ENCODE measurements around the gene RABEPK. TPM values are rescaled to one million over a fixed set of nuclear protein-coding genes. Genes with fewer than 3 reads are reported as not detected.

Gene RABEPK
- total and polyA plus RNA-seq, 7 experiments from 2014 or later: 10.7 to 52.5 (median 17.5) TPM

GRCh38 chr9:125258160-125258785 is 57.9 kb downstream of the RABEPK start:
- intact Hi-C loops (cut with micrococcal nuclease): no loop called here

DNA sequence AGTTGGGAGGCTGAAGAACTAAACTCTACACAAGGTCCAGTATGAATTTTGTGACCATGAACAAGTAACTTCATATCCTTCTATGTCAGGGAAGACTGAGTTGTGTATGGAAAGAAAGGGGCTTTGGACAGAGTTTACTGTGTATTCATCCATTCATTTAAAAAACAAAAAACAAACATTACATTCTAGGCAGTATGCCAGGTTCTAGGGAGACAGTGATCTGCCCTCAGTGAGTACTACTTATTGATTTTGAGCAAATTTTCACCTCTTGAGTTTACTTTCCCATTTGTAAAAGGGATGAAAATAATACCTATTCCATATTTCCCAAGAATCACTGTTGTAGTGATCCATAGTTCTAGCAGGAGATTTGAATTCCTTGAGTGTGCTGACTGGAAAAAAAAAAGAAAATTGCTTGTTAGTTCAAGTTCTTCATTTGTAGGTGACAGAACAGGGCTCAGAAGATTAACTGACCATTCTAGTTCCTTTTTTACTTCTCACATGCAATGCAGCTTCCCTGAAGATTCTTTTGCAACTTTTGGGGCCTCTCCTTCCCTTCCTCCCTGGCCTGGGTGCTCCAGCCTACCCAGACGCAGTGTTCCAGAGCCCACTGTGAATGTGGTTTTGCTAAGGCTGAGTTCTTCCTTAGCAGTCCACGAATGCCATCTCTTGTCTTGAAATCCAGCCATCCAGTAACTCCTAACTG is 58.6 kb downstream of the RABEPK start:
- ChIA-PET POLR2A (interaction anchor here (0.6 kb wide), 1 partner anchor 15 kb away, joined by 3 read pairs; no protein-coding TSS in a partner anchor), CTCF (no interaction called here)
- ATAC-seq (no peak), DNase-seq (no peak)
- Mint-ChIP-seq H3K9me3 (peaks cover 0 to 2% (median 0%) of the 10 kb centered on the region in 11 donors), H3K4me1 (peaks cover 13 to 27% (median 23%) of the 10 kb centered on the region in 7 donors), H3K36me3 (peaks cover 0 to 9% (median 0%) of the 10 kb centered on the region in 5 donors), H3K27ac (peak overlapping the region in 1 of 9 donors; percentile 67), H3K27me3 (peaks cover 0 to 2% (median 0%) of the 10 kb centered on the region in 5 donors), H3K4me3 (no peak overlapping the region)
- no peaks in the 10 kb centered on the region for H3K9me3 ChIP-seq (ENCODE audit: control insufficient read depth in 2 of 3, low read length in 3 of 3)
- H3K27me3 ChIP-seq (ENCODE audit: control insufficient read depth in 2 of 2, insufficient read depth in 2 of 2, low read length in 2 of 2): no peaks in the 10 kb centered on the region
- H3K36me3 ChIP-seq (ENCODE audit: control insufficient read depth in 2 of 3, insufficient read depth in 3 of 3, low read length in 3 of 3): peaks cover 0 to 5% (median 0%) of the 10 kb centered on the region in 3 experiments
- intact Hi-C loops (cut with micrococcal nuclease): no loop called here
- H3K27ac ChIP-seq (ENCODE audit: low read depth, low read length): no peak overlapping the region
- no peak overlapping the region for H3K4me3 ChIP-seq (ENCODE audit: low read length)
- H3K4me1 ChIP-seq (ENCODE audit: control insufficient read depth in 2 of 2, insufficient read depth in 2 of 2, low read length in 2 of 2): peaks cover 5 to 16% of the 10 kb centered on the region in 2 donors

More at GRCh38 chr9:125258160-125258785, 57.9 kb downstream of the RABEPK start:
- Histone ChIP-seq H3K4me3 (ENCODE audit: low read length) (no peak overlapping the region), H3K4me1 (ENCODE audit: control insufficient read depth in 2 of 2, insufficient read depth in 2 of 2, low read length in 2 of 2) (peaks cover 5 to 10% of the 10 kb centered on the region in 2 donors), H3K27ac (ENCODE audit: low read depth, low read length) (no peak overlapping the region), H3K27me3 (ENCODE audit: control insufficient read depth in 2 of 2, insufficient read depth in 2 of 2, low read length in 2 of 2) (no peaks in the 10 kb centered on the region), H3K36me3 (ENCODE audit: control insufficient read depth in 2 of 3, insufficient read depth in 3 of 3, low read length in 3 of 3) (peaks cover 0 to 5% (median 0%) of the 10 kb centered on the region in 3 experiments), H3K9me3 (ENCODE audit: control insufficient read depth in 2 of 3, low read length in 3 of 3) (no peaks in the 10 kb centered on the region)
- DNase-seq (no peak), ATAC-seq (no peak)
- Mint-ChIP-seq H3K4me3 (no peak overlapping the region), H3K36me3 (peaks cover 0 to 6% (median 0%) of the 10 kb centered on the region in 5 donors), H3K27ac (no peak overlapping the region), H3K27me3 (peaks cover 0 to 2% (median 0%) of the 10 kb centered on the region in 5 donors), H3K4me1 (peaks cover 9 to 20% (median 17%) of the 10 kb centered on the region in 7 donors), H3K9me3 (peaks cover 0 to 2% (median 0%) of the 10 kb centered on the region in 11 donors)
- ChIA-PET CTCF (no interaction called here), POLR2A (interaction anchor here (0.7 kb wide), 1 partner anchor 17 kb away, joined by 3 read pairs; the partner anchor contains the start of gene HSPA5)

GRCh38 chr9:125260561-125260960 is 60.2 kb downstream of the RABEPK start:
- peaks cover 0 to 2% (median 0%) of the 10 kb centered on the region in 11 donors for H3K9me3 Mint-ChIP-seq
- Histone ChIP-seq H3K9me3 (ENCODE audit: control insufficient read depth in 2 of 3, low read length in 3 of 3) (no peaks in the 10 kb centered on the region), H3K4me1 (ENCODE audit: control insufficient read depth in 2 of 2, insufficient read depth in 2 of 2, low read length in 2 of 2) (peaks cover 8 to 24% of the 10 kb centered on the region in 2 donors), H3K27ac (ENCODE audit: low read depth, low read length) (no peak overlapping the region), H3K36me3 (ENCODE audit: control insufficient read depth in 2 of 3, insufficient read depth in 3 of 3, low read length in 3 of 3) (peaks cover 0 to 5% (median 0%) of the 10 kb centered on the region in 3 experiments), H3K4me3 (ENCODE audit: low read length) (no peak overlapping the region), H3K27me3 (ENCODE audit: control insufficient read depth in 2 of 2, insufficient read depth in 2 of 2, low read length in 2 of 2) (no peaks in the 10 kb centered on the region)
- peaks cover 0 to 2% (median 0%) of the 10 kb centered on the region in 5 donors for H3K27me3 Mint-ChIP-seq
- DNase-seq (no peak), ATAC-seq (no peak)
- intact Hi-C loops (cut with micrococcal nuclease): loop anchor here (2.0 to 10.0 kb wide), 3 partner anchors 60 to 400 kb away; partner anchors contain the start of genes RABEPK (in 1 of the 2) and RPL35 (in 1 of the 2)
- peaks cover 0 to 12% (median 4%) of the 10 kb centered on the region in 5 donors for H3K36me3 Mint-ChIP-seq
- peaks cover 19 to 41% (median 38%) of the 10 kb centered on the region in 7 donors for H3K4me1 Mint-ChIP-seq
- ChIA-PET POLR2A (interaction anchor here (0.6 to 3.8 kb wide), 7 partner anchors 8 to 364 kb away, joined by 3 to 53 read pairs (median 3); partner anchors contain the start of genes HSPA5 and RABEPK), CTCF (no interaction called here)
- H3K27ac Mint-ChIP-seq: peak overlapping the region; percentile 36 to 96 (median 92)
- peak overlapping the region; percentile 82 to 99 (median 98) for H3K4me3 Mint-ChIP-seq

- Mint-ChIP-seq H3K36me3 (peaks cover 0 to 15% (median 6%) of the 10 kb centered on the region in 5 donors), H3K27ac (peak within 1 kb of the TSS; percentile 83 to 99 (median 94)), H3K9me3 (peaks cover 0 to 2% (median 0%) of the 10 kb centered on the region in 11 donors), H3K4me1 (peaks cover 21 to 48% (median 42%) of the 10 kb centered on the region in 7 donors), H3K4me3 (peak within 1 kb of the TSS; percentile 82 to 99 (median 98)), H3K27me3 (no peaks in the 10 kb centered on the region)
- H3K36me3 ChIP-seq (ENCODE audit: control insufficient read depth in 2 of 3, insufficient read depth in 3 of 3, low read length in 3 of 3): peaks cover 0 to 5% (median 0%) of the 10 kb centered on the region in 3 experiments
- peak within 1 kb of the TSS; percentile 94 for H3K27ac ChIP-seq (ENCODE audit: low read depth, low read length)
- intact Hi-C loops (cut with micrococcal nuclease): loop anchor here (1.0 to 10.0 kb wide), 9 partner anchors 20 to 490 kb away; partner anchors contain the start of genes GOLGA1 (in 2 of the 2), HSPA5 (in 2 of the 2), PPP6C (in 2 of the 2) and RABEPK (in 2 of the 2)
- H3K27me3 ChIP-seq (ENCODE audit: control insufficient read depth in 2 of 2, insufficient read depth in 2 of 2, low read length in 2 of 2): no peaks in the 10 kb centered on the region
- peaks cover 8 to 24% of the 10 kb centered on the region in 2 donors for H3K4me1 ChIP-seq (ENCODE audit: control insufficient read depth in 2 of 2, insufficient read depth in 2 of 2, low read length in 2 of 2)
- ChIA-PET CTCF (interaction anchor here (1.0 kb wide), 2 partner anchors 20 to 32 kb away, joined by 3 to 4 read pairs; partner anchors contain the start of gene HSPA5), POLR2A (interaction anchor here (0.6 to 3.8 kb wide), 7 partner anchors 8 to 392 kb away, joined by 3 to 53 read pairs (median 4); partner anchors contain the start of genes HSPA5 and RABEPK)
- no peaks in the 10 kb centered on the region for H3K9me3 ChIP-seq (ENCODE audit: control insufficient read depth in 2 of 3, low read length in 3 of 3)
- peak; percentile 83 to 95 (median 89) for DNase-seq
- peak; percentile 97 for ATAC-seq
- H3K4me3 ChIP-seq (ENCODE audit: low read length): peak within 1 kb of the TSS; percentile 97
Measured at GRCh38 chr9:125261501-125262293, 61.4 kb downstream of the RABEPK start, which contains the start of gene GAPVD1. TSS of gene GAPVD1 (plus strand) at chr9:125261826. CDS start at chr9:125298922, 37,096 bp downstream.

DNA sequence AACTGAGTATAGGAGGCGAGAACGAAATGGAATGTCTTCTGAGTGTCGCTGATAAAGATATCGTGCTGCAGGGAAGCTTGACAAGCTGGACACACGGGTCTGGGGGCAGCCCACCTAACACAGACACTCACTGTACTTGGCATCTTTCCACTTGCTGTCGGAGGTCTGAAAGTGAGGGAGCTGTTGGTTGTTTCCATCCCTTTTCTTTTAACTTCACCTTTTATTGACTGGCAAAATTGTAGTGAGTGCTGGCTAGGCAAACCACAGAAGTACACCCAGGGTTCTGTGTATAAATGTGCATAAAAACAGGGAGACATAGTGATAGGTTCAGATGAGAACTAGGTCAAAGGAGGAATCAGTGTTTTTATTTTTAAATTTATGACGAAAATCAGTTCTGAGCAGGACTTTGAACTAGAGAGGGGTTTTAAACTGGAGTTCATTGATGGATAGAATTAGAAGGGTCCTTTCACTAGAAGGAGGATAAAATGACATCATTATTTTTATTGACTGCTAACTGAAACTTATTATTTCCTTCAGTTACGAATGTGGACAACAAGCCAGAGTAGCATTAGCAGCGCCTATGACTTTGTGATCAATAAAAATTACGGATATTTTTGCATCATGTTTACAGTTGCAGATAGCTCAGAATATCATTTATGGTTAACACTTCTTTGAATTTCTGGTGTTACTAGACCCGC is 62.1 kb downstream of the RABEPK start:
- ATAC-seq (peak; percentile 22), DNase-seq (peak in 5 of 9 donors; percentile 16 to 33 (median 21))
- H3K36me3 Mint-ChIP-seq: peaks cover 0 to 15% (median 10%) of the 10 kb centered on the region in 5 donors
- ChIA-PET CTCF (interaction anchor here (1.0 kb wide), 1 partner anchor 31 kb away, joined by 3 read pairs; no protein-coding TSS in a partner anchor), POLR2A (interaction anchor here (0.5 to 3.8 kb wide), 5 partner anchors 21 to 115 kb away, joined by 3 to 53 read pairs (median 5); partner anchors contain the start of genes HSPA5 and RABEPK)
- H3K9me3 ChIP-seq (ENCODE audit: control insufficient read depth in 2 of 3, low read length in 3 of 3): no peaks in the 10 kb centered on the region
- peaks cover 8 to 24% of the 10 kb centered on the region in 2 donors for H3K4me1 ChIP-seq (ENCODE audit: control insufficient read depth in 2 of 2, insufficient read depth in 2 of 2, low read length in 2 of 2)
- peak overlapping the region; percentile 97 for H3K4me3 ChIP-seq (ENCODE audit: low read length)
- peaks cover 0 to 9% (median 0%) of the 10 kb centered on the region in 3 experiments for H3K36me3 ChIP-seq (ENCODE audit: control insufficient read depth in 2 of 3, insufficient read depth in 3 of 3, low read length in 3 of 3)
- H3K9me3 Mint-ChIP-seq: peaks cover 0 to 2% (median 0%) of the 10 kb centered on the region in 11 donors
- intact Hi-C loops (cut with micrococcal nuclease): loop anchor here in 1 of 2 donors (10.0 kb wide), 1 partner anchor 102 kb away; no protein-coding TSS in a partner anchor
- H3K27me3 Mint-ChIP-seq: no peaks in the 10 kb centered on the region
- peaks cover 24 to 53% (median 43%) of the 10 kb centered on the region in 7 donors for H3K4me1 Mint-ChIP-seq
- peak overlapping the region; percentile 82 to 99 (median 98) for H3K4me3 Mint-ChIP-seq
- no peaks in the 10 kb centered on the region for H3K27me3 ChIP-seq (ENCODE audit: control insufficient read depth in 2 of 2, insufficient read depth in 2 of 2, low read length in 2 of 2)
- H3K27ac Mint-ChIP-seq: peak overlapping the region; percentile 83 to 99 (median 94)
- peak overlapping the region; percentile 94 for H3K27ac ChIP-seq (ENCODE audit: low read depth, low read length)

Measured in naive thymus-derived CD4-positive, alpha-beta T cell (primary cell).